HG02763 (cell line): ENCODE results near the gene MKKS.
A peak's percentile ranks its signal among the peaks of the same experiment; 100 is the strongest.

Experiments used
- ATAC-seq: cut with Tn5 transposase; IDR thresholded peaks from one replicate; pipeline ENCODE4 v1.9.1; 2021; ENCODE audit warnings: mild to moderate bottlenecking, moderate library complexity; ENCODE audit not compliant: unreplicated experiment

MKKS gene

GRCh38 chr20:10433623-10434466 is at the start of gene MKKS:
Gene MKKS, minus strand, starts transcription at chr20:10434222. Its CDS starts 20,708 bp downstream, at chr20:10413514.
- peak; percentile 59 for ATAC-seq

GRCh38 chr20:10483691-10484090 is 49.7 kb upstream of the MKKS start:
- no peak for ATAC-seq

GRCh38 chr20:10481676-10482075 is 47.7 kb upstream of the MKKS start:
- ATAC-seq = no peak

- no peak for ATAC-seq
Observed at GRCh38 chr20:10478930-10479329, 44.9 kb upstream of the MKKS start.

GRCh38 chr20:10478205-10478604 is 44.2 kb upstream of the MKKS start:
- peak; percentile 54 for ATAC-seq

GRCh38 chr20:10476319-10476724 is 42.3 kb upstream of the MKKS start:
- ATAC-seq = peak; percentile 74

DNA sequence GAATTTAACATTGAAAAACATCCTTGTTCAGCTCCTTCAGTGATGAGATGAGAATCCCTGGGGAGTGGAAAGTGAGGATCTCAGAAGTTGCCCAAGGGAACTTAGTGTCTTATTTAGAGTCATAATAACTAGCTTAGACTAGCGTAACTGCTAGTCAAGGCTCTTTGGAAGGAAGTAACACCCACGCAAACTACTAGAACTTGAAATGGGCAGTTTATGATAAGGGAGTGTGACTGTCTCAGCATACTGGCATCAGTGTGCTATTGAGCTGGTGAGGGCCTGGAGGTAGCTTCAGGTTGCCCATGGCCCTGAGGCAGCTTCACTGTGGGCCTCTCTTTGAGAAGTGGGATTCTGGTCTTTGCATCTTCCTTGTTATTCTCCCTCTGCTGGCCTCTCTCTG is 41.2 kb upstream of the MKKS start:
- ATAC-seq = no peak

- ATAC-seq = no peak
Observed at GRCh38 chr20:10474606-10475184, 40.7 kb upstream of the MKKS start.

DNA sequence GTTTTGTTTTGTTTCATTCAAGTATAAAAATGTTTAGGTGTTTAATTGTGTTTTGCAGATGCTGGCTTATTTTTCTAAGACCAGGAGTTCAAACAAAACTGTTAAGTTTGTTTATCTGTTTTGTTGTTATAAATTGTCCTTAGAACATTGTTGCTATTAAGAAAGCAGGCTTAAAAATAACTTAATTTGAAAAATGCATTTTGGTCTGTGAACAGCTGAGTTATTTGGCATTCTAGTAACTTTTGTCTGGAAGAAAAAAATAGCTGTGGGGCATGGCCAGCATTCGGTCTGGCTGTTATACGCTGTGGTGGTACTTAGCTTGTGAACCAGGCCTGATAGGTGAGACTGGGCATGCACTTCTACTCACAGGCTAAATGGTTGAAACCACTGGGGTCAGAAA is 38.8 kb upstream of the MKKS start:
- no peak for ATAC-seq

GRCh38 chr20:10470276-10470675 is 36.3 kb upstream of the MKKS start:
- ATAC-seq = no peak

- no peak for ATAC-seq
Observed at GRCh38 chr20:10469599-10469998, 35.6 kb upstream of the MKKS start.

- ATAC-seq = no peak
Observed at GRCh38 chr20:10469056-10469455, 35.0 kb upstream of the MKKS start.

GRCh38 chr20:10468340-10468845 is 34.4 kb upstream of the MKKS start:
- no peak for ATAC-seq

DNA sequence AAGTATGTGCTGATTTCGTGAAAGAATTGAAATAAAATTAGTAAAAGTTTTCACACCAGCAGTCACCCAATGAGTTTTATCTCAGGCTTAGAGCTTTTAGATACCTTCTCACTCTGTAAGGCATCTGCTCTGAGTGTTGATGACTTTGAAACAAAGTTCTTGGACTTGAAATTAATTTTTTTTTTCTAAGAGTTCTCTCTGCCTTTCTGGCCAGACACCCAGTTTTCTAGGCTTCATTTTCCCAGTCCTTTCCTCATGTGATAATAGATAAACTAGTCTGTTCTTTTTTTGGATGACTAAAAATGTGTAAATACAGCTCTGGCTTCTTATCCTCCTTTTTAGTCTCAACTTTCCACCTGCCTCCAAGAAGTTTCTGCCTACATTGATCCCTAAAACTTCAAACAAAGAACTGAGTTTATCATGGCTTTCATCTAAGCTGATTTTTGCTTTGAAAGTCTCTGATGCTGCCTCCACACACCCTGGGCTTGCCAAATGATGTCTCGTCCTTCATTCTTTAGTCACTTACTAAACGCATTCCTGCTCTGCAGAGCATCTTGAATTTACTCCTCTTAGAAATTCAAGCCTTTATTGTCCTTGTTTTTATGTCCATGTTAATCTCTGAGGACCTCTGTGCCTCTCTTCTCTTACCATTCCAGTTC is 33.8 kb upstream of the MKKS start:
- no peak for ATAC-seq

DNA sequence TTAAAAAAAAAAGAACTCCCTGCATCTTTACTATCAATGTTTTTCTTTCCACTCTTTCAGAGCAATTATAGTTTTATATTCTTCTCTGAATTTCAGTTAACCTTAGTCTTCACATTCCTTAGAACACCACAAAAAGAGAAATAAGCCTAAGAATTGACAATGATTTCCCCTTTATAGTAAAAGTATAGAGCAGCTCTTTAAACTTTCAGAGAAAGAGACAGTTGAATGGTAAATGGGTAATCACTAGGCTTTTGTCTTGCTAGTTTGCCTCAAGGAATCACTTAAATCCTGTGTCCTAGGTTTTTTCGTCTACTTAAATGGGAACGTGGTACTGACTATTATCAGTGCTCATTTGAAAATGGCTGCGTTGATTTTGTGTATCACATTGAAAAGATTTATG is 32.8 kb upstream of the MKKS start:
- ATAC-seq = no peak

GRCh38 chr20:10466325-10466724 is 32.3 kb upstream of the MKKS start:
- ATAC-seq = no peak

DNA sequence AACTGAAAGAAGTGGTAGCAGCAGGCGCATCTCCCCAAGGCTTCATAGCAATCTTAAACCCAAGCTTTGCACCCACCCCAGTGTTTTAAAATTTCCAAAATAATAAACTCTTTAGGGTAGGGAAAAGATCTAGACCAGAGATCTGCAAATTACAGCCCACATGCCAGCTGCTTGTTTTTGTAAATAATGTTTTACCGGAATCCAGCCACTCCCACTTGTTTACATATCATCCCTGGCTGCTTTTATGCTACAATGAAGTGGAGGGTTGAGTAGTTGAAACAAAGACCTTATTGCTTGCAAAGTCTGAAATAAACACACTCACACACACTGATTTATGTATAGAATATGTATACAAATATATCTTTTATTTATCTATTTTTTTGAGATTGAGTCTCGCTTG is 31.1 kb upstream of the MKKS start:
- ATAC-seq = no peak

DNA sequence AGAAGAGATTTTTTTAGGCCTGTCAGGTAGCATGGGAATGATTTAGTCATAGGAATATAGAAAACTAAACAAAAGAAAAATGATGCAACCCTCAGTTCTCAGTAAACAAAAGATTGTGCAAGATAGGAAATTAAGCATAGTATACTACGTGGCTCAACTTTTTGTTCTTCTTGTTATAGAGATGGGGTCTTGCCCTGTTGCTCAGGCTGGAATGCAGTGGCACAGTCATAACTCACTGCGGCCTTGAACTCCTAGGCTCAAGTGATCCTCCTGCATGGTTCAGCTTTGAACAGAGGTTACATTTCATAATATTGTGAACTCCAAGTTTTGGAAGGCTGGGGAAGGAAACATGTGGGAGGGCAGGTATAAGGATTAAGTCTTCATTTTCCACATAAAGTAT is 29.6 kb upstream of the MKKS start:
- ATAC-seq = no peak

DNA sequence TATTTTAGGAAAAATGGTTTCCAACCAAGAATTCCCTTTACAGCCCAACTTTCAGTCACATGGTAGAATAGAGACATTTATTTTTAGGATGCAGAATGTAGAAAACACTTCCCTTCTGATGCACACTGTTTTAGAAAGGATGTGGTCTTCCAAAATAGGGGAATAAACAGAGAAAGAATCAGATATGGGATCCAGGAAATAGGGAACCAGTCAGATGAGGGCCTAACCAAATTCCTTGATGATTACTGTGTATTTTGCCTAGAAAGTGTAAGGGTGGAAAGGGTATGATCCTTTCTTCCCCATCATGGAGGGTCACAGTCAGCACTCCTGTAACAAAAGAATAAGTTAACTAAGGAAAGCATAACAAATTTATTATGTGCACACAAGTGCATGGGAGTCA is 28.5 kb upstream of the MKKS start:
- ATAC-seq = no peak

DNA sequence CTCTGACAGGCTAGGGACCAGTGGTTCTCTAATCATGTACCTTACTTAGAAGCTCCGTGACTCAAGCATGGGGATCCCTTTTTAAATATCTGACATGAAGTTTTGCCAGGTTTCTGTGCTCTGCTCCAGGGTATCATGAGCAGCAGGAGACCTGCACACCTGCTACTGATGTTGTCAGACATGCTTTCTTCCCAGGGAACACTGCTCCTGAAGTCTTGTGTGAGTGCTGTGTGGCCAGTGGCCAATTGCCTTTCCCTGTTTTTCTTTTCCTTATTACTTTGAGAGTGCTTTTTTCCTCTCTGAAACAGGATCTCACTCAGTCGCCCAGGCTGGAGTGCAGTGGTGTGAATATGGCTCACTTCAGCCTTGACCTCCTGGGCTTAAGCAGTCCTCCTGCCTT is 27.5 kb upstream of the MKKS start:
- no peak for ATAC-seq

DNA sequence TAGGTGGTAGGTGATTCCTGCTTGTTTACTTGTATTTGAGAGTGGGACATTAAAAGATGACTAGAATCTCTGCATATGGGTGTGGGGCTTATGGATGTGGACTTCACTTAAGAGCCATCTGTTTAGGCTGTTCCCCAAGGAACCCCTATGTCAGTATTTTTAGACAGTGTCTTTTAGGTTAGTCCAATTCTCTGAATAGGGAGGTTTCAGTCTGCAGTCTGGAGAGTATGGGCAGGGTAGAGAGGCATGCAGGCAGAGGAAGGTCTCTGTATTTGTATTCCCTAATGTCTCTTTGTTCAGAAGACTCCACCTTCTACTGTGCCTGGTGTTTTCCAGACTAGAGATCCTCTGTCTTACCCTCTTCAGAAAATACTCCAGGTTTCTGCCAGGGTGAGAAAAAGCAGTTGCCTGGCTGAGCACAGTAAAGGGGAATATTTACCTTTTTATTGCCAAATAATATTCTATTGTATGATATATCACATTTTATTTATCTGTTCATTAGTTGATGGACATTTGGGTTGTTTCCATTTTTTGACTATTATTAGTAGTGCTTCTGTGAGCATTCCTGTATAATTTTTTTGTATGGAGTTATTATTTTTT is 20.2 kb upstream of the MKKS start:
- ATAC-seq = no peak
